Calu3 (cell line): ENCODE data around the gene DLX4. TPM values are rescaled to one million over a fixed set of nuclear protein-coding genes. Genes with fewer than 3 reads are reported as not detected.

Source experiments
- BruUV-seq: library from RNA; stranded (reverse); fragments of 400-500 nt; replicated peaks from 2 replicates; lab custom pipeline; 2021; lab: Mats Ljungman, UMichigan
- CTCF ChIA-PET: fragments of 300-600 bp; sonication (Branson Sonifier 250); formaldehyde crosslinking; loops from one replicate; lab custom pipeline; 2022; ENCODE audit warnings: antibody characterized with exemption; lab: Charles Lee
- DNase-seq: peaks from one replicate; pipeline ENCODE4 v3.0.0; 2022
- H3K27ac Mint-ChIP-seq: one replicate; pipeline ENCODE4 v1.8.0; 2022; ENCODE audit warnings: mixed read lengths; ENCODE audit not compliant: unreplicated experiment
- H3K27me3 Mint-ChIP-seq: one replicate; pipeline ENCODE4 v1.8.0; 2022; ENCODE audit warnings: mixed read lengths; ENCODE audit not compliant: unreplicated experiment
- H3K36me3 Mint-ChIP-seq: one replicate; pipeline ENCODE4 v1.8.0; 2022; ENCODE audit warnings: mild to moderate bottlenecking, moderate library complexity, mixed read lengths; ENCODE audit not compliant: insufficient read depth, unreplicated experiment
- H3K4me1 Mint-ChIP-seq: one replicate; pipeline ENCODE4 v1.8.0; 2022; ENCODE audit warnings: mild to moderate bottlenecking, low read depth, mixed read lengths; ENCODE audit not compliant: unreplicated experiment
- H3K4me3 Mint-ChIP-seq: one replicate; pipeline ENCODE4 v1.8.0; 2022; ENCODE audit warnings: mild to moderate bottlenecking, low read depth, moderate library complexity, mixed read lengths; ENCODE audit not compliant: unreplicated experiment
- H3K9me3 Mint-ChIP-seq: one replicate; pipeline ENCODE4 v1.8.0; 2022; ENCODE audit warnings: low read depth, mixed read lengths; ENCODE audit not compliant: unreplicated experiment
- intact Hi-C: fragments of 100-400 bp; cut with micrococcal nuclease; formaldehyde crosslinking; loops from one replicate; pipeline ENCODE4 v1.10.0; 2022; ENCODE audit not compliant: unreplicated experiment
- total RNA-seq: library from RNA; stranded (reverse); gene quantifications from 2 replicates; pipeline ENCODE4 v1.2.3, GENCODE V29; 2022
- TF ChIP-seq, protein P1 (sequence below): fragments of 200-600 bp; IDR thresholded peaks from one replicate; pipeline ENCODE4 v1.8.0; 2022; ENCODE audit warnings: antibody characterized with exemption; ENCODE audit not compliant: unreplicated experiment

Gene DLX4
- total RNA-seq, 1 experiment from 2014 or later, result 2.5 TPM

DNA sequence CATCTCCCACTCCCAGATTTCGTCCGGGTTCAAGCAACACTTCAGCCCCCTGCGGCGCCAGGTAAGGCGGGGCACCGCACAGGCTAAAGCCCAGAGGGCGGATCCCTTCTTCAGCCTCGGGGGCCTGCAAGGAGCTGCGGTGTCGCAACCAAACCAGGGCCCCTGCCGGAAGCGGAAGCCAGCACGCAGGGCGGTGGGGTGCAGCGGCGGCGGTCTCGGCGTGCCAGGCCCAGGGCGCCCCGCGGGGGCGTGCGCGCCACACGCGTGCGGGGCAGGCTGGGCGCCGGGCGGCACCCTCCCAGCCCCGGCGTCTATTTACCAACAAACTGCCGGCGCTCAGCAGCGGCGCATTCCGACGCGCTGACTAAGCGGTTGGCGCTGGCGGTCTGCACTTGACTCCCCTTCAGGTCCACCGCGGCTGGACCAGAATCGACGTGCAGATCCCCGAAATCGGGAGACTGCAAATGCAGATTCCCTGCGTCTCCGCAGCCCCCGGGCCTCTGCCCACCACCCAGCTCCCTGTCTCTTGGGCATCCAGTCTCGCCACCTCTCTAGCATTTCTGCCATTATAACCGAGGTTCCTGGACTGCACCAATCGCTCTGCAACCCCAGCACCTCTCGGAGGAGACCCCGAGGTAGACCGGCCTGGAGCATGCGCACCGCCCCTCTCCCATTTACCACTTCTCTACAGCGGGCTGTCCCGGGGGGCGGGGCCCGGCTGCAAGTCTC, 421 bp upstream of the DLX4 start:
- TF ChIP-seq, protein P1, sequence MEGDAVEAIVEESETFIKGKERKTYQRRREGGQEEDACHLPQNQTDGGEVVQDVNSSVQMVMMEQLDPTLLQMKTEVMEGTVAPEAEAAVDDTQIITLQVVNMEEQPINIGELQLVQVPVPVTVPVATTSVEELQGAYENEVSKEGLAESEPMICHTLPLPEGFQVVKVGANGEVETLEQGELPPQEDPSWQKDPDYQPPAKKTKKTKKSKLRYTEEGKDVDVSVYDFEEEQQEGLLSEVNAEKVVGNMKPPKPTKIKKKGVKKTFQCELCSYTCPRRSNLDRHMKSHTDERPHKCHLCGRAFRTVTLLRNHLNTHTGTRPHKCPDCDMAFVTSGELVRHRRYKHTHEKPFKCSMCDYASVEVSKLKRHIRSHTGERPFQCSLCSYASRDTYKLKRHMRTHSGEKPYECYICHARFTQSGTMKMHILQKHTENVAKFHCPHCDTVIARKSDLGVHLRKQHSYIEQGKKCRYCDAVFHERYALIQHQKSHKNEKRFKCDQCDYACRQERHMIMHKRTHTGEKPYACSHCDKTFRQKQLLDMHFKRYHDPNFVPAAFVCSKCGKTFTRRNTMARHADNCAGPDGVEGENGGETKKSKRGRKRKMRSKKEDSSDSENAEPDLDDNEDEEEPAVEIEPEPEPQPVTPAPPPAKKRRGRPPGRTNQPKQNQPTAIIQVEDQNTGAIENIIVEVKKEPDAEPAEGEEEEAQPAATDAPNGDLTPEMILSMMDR, result no peak
- H3K9me3 Mint-ChIP-seq, result no peaks in the 10 kb centered on the region
- H3K36me3 Mint-ChIP-seq, result peaks cover 17% of the 10 kb centered on the region
- DNase-seq, result peak; percentile 94
- peaks cover 29% of the 10 kb centered on the region for H3K4me1 Mint-ChIP-seq
- CTCF ChIA-PET, result interaction anchor here (0.7 kb wide), 1 partner anchor 16 kb away, joined by 3 read pairs; no protein-coding TSS in a partner anchor
- H3K27ac Mint-ChIP-seq, result peak overlapping the region; percentile 46
- H3K4me3 Mint-ChIP-seq, result peak overlapping the region; percentile 90
- intact Hi-C loops, result no loop called here
- BruUV-seq, result no TSS peak
- H3K27me3 Mint-ChIP-seq, result peaks cover 99% of the 10 kb centered on the region

DNA sequence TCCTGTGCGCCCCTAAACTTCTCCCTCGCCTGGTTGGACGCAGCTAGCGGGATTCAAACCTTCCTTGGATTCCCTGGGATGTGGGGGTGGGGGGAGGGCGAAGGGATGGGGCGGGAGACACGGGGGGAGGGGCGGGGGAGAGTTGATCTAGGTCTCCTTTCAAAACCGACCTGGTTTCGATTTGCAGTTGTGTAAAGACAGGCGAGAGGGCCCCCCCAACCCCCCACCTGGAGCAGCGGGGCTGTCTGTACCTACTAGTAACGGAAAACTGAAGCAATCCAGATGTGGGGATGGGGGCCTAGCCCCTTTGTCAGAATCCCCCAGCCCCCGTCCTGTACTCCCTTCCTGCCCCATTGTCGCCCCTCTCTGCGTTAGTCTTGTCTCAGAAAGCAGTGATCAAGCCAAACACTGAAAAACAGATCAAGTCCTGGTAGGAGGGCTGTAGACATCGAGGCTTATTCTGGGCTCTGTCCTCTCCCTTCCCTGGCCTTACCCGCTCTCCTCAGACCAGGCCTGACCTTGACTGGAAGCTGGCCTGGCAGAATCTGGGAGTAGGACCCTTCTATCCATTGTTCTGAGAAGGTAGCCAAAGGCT, 902 bp downstream of the DLX4 start:
- no peak for DNase-seq
- Mint-ChIP-seq H3K4me3 (peak overlapping the region; percentile 90), H3K4me1 (peaks cover 29% of the 10 kb centered on the region), H3K36me3 (peaks cover 17% of the 10 kb centered on the region), H3K27ac (peak overlapping the region; percentile 46), H3K9me3 (no peaks in the 10 kb centered on the region), H3K27me3 (peaks cover 99% of the 10 kb centered on the region)
- CTCF ChIA-PET, result no interaction called here
- intact Hi-C loops, result no loop called here
- no TSS peak for BruUV-seq
- TF ChIP-seq, protein P1, result no peak

DNA sequence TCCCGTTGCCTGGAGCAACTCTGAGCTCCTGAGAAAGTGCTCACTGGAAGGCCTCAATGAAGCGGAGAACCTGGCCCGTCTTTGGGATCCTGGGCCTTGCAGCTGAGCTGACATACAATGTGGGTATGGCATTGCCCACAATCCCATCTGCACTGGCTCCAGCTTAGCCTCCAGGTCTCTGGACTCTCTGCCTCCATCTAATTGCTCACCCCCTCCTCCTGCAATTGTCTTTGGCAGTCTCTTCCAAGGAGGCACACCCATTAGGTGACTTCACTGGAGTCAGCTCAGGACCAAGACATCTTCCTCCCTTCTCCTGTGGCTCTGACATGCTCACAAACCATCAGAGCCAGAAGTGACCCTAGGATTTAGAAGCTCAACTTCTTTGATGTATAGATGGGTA, 1.5 kb downstream of the DLX4 start:
- DNase-seq, result no peak
- intact Hi-C loops, result no loop called here
- no peak overlapping the region for H3K27ac Mint-ChIP-seq
- H3K4me3 Mint-ChIP-seq, result no peak overlapping the region
- peaks cover 99% of the 10 kb centered on the region for H3K27me3 Mint-ChIP-seq
- no TSS peak for BruUV-seq
- CTCF ChIA-PET, result interaction anchor here (0.5 kb wide), 1 partner anchor 148 kb away, joined by 3 read pairs; no protein-coding TSS in a partner anchor
- peaks cover 17% of the 10 kb centered on the region for H3K36me3 Mint-ChIP-seq
- H3K4me1 Mint-ChIP-seq, result peaks cover 29% of the 10 kb centered on the region
- H3K9me3 Mint-ChIP-seq, result no peaks in the 10 kb centered on the region
- TF ChIP-seq, protein P1, result no peak

- DNase-seq, result no peak
- CTCF ChIA-PET, result interaction anchor here (0.5 kb wide), 1 partner anchor 149 kb away, joined by 3 read pairs; no protein-coding TSS in a partner anchor
- H3K36me3 Mint-ChIP-seq, result peaks cover 17% of the 10 kb centered on the region
- H3K9me3 Mint-ChIP-seq, result no peaks in the 10 kb centered on the region
- intact Hi-C loops, result no loop called here
- H3K27me3 Mint-ChIP-seq, result peaks cover 99% of the 10 kb centered on the region
- H3K4me1 Mint-ChIP-seq, result peaks cover 29% of the 10 kb centered on the region
- BruUV-seq, result no TSS peak
- TF ChIP-seq, protein P1, result no peak
- H3K4me3 Mint-ChIP-seq, result peak overlapping the region; percentile 52
- H3K27ac Mint-ChIP-seq, result no peak overlapping the region
Observed at GRCh38 chr17:49971199-49971847, 2.3 kb downstream of the DLX4 start.
